WTC11 (cell line): ENCODE measurements around the gene SDR9C7.

Experiments used
- CREB1 ChIP-seq: sonication (generic); formaldehyde crosslinking; IDR thresholded peaks from 2 replicates; pipeline ENCODE4 v1.8.0; 2023; ENCODE audit warnings: mild to moderate bottlenecking, missing genetic modification reagents
- FOXJ3 ChIP-seq: sonication (generic); formaldehyde crosslinking; IDR thresholded peaks from 2 replicates; pipeline ENCODE4 v1.9.0; 2021; ENCODE audit warnings: missing genetic modification reagents, mild to moderate bottlenecking, borderline replicate concordance
- RELA ChIP-seq: sonication (generic); formaldehyde crosslinking; IDR thresholded peaks from 2 replicates; pipeline ENCODE4 v1.8.1; 2022; ENCODE audit warnings: missing genetic modification reagents, mild to moderate bottlenecking, borderline replicate concordance
- ZNF263 ChIP-seq: sonication (generic); formaldehyde crosslinking; IDR thresholded peaks from 2 replicates; pipeline ENCODE4 v1.8.1; 2022; ENCODE audit warnings: low read depth, mild to moderate bottlenecking, moderate library complexity, missing genetic modification reagents
- TF ChIP-seq, protein P1 (sequence below): fragments of 200-600 bp; IDR thresholded peaks from 2 replicates; pipeline ENCODE4 v1.8.0; 2022; ENCODE audit warnings: antibody characterized with exemption
- TF ChIP-seq, protein P2 (sequence below): sonication (generic); formaldehyde crosslinking; conservative IDR thresholded peaks from 2 replicates; pipeline ENCODE4 v1.8.1; 2022; ENCODE audit warnings: mild to moderate bottlenecking, missing genetic modification reagents
- TF ChIP-seq, protein P3 (sequence below): sonication (generic); formaldehyde crosslinking; IDR thresholded peaks from 2 replicates; pipeline ENCODE4 v1.8.1; 2023; ENCODE audit warnings: mild to moderate bottlenecking, missing genetic modification reagents, borderline replicate concordance

GRCh38 chr12:56927281-56927680 lies 6.9 kb downstream of the SDR9C7 start:
- TF ChIP-seq, protein P1, sequence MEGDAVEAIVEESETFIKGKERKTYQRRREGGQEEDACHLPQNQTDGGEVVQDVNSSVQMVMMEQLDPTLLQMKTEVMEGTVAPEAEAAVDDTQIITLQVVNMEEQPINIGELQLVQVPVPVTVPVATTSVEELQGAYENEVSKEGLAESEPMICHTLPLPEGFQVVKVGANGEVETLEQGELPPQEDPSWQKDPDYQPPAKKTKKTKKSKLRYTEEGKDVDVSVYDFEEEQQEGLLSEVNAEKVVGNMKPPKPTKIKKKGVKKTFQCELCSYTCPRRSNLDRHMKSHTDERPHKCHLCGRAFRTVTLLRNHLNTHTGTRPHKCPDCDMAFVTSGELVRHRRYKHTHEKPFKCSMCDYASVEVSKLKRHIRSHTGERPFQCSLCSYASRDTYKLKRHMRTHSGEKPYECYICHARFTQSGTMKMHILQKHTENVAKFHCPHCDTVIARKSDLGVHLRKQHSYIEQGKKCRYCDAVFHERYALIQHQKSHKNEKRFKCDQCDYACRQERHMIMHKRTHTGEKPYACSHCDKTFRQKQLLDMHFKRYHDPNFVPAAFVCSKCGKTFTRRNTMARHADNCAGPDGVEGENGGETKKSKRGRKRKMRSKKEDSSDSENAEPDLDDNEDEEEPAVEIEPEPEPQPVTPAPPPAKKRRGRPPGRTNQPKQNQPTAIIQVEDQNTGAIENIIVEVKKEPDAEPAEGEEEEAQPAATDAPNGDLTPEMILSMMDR: no peak
- TF ChIP-seq CREB1 (CRISPR knock-in tag) (no peak), RELA (CRISPR knock-in tag) (no peak), FOXJ3 (CRISPR knock-in tag) (no peak), ZNF263 (CRISPR knock-in tag) (no peak)
- TF ChIP-seq, protein P2, sequence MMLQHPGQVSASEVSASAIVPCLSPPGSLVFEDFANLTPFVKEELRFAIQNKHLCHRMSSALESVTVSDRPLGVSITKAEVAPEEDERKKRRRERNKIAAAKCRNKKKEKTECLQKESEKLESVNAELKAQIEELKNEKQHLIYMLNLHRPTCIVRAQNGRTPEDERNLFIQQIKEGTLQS (CRISPR knock-in tag): no peak
- TF ChIP-seq, protein P3, sequence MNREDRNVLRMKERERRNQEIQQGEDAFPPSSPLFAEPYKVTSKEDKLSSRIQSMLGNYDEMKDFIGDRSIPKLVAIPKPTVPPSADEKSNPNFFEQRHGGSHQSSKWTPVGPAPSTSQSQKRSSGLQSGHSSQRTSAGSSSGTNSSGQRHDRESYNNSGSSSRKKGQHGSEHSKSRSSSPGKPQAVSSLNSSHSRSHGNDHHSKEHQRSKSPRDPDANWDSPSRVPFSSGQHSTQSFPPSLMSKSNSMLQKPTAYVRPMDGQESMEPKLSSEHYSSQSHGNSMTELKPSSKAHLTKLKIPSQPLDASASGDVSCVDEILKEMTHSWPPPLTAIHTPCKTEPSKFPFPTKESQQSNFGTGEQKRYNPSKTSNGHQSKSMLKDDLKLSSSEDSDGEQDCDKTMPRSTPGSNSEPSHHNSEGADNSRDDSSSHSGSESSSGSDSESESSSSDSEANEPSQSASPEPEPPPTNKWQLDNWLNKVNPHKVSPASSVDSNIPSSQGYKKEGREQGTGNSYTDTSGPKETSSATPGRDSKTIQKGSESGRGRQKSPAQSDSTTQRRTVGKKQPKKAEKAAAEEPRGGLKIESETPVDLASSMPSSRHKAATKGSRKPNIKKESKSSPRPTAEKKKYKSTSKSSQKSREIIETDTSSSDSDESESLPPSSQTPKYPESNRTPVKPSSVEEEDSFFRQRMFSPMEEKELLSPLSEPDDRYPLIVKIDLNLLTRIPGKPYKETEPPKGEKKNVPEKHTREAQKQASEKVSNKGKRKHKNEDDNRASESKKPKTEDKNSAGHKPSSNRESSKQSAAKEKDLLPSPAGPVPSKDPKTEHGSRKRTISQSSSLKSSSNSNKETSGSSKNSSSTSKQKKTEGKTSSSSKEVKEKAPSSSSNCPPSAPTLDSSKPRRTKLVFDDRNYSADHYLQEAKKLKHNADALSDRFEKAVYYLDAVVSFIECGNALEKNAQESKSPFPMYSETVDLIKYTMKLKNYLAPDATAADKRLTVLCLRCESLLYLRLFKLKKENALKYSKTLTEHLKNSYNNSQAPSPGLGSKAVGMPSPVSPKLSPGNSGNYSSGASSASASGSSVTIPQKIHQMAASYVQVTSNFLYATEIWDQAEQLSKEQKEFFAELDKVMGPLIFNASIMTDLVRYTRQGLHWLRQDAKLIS (CRISPR knock-in tag): no peak
